Endodermal cell (in vitro differentiated cells): ENCODE results near the gene SLC9A5. TPM values are rescaled to one million over a fixed set of nuclear protein-coding genes. Genes with fewer than 3 reads are reported as not detected.

ENCODE experiments used
- DNase-seq: peaks from one replicate; pipeline ENCODE4 v3.0.0-alpha.2; 2017
- H3K27ac ChIP-seq: 2 replicates; pipeline ENCODE4 v1.5.1; 2013; ENCODE audit warnings: mild to moderate bottlenecking, low read depth, low read length, moderate library complexity
- H3K27me3 ChIP-seq: 2 replicates; pipeline ENCODE4 v1.6.1; 2013; ENCODE audit warnings: mild to moderate bottlenecking, low read length, moderate library complexity; ENCODE audit not compliant: insufficient read depth, control insufficient read depth, poor library complexity, severe bottlenecking
- H3K36me3 ChIP-seq: 2 replicates; pipeline ENCODE4 v1.7.0; 2013; ENCODE audit warnings: mild to moderate bottlenecking, low read length, moderate library complexity; ENCODE audit not compliant: control insufficient read depth, insufficient read depth
- H3K4me1 ChIP-seq: one replicate; pipeline ENCODE4 v1.7.0; 2013; ENCODE audit warnings: low read length; ENCODE audit not compliant: control insufficient read depth, insufficient read depth
- H3K4me3 ChIP-seq: 2 replicates; pipeline ENCODE4 v1.5.1; 2013; ENCODE audit warnings: mild to moderate bottlenecking, low read length, moderate library complexity
- H3K9ac ChIP-seq: 2 replicates; pipeline ENCODE4 v1.6.1; 2013; ENCODE audit warnings: mild to moderate bottlenecking, low read length, moderate library complexity; ENCODE audit not compliant: poor library complexity, severe bottlenecking; ENCODE audit errors: extremely low read depth
- H3K9me3 ChIP-seq: 2 replicates; pipeline ENCODE4 v1.6.1; 2013; ENCODE audit warnings: mild to moderate bottlenecking, low read length, moderate library complexity; ENCODE audit not compliant: control insufficient read depth
- H3K27ac Mint-ChIP-seq: 2 replicates; pipeline ENCODE4 v1.8.0; 2020; ENCODE audit warnings: mixed read lengths
- H3K27me3 Mint-ChIP-seq: 2 replicates; pipeline ENCODE4 v1.8.0; 2021; ENCODE audit warnings: mild to moderate bottlenecking, mixed read lengths; ENCODE audit not compliant: insufficient read depth
- H3K36me3 Mint-ChIP-seq: 2 replicates; pipeline ENCODE4 v1.8.0; 2020; ENCODE audit warnings: low read depth, mixed read lengths
- H3K4me1 Mint-ChIP-seq: 2 replicates; pipeline ENCODE4 v1.8.0; 2020; ENCODE audit warnings: mixed read lengths
- H3K4me3 Mint-ChIP-seq: 2 replicates; pipeline ENCODE4 v1.8.0; 2020; ENCODE audit warnings: mild to moderate bottlenecking, moderate library complexity, mixed read lengths
- H3K9me3 Mint-ChIP-seq: 2 replicates; pipeline ENCODE4 v1.8.0; 2020; ENCODE audit warnings: mild to moderate bottlenecking, mixed read lengths
- WGBS, 2 experiments: methylation state at CpG; one replicate each; pipeline versions ENCODE4 v1.1.5 to v1.1.7; 2013; ENCODE audit warnings: missing lambda C conversion rate in 2 of 2, mixed read lengths in 1 of 2; ENCODE audit not compliant: insufficient coverage in 1 of 2, insufficient read length in 1 of 2; 5-methylcytosine and 5-hydroxymethylcytosine counted together
- total RNA-seq, 2 donors: library from RNA; stranded (reverse); fragmentation: NEBNext Ultra II Directional in 1 of 2; extraction: Animal tissue kit (Norgen Biotek cat#: 25700) in 1 of 2; gene quantifications; 2 replicates in 1 of 2; 3 replicates in 1 of 2; pipeline ENCODE4 v1.2.1, GENCODE V29; 2021
- TF ChIP-seq, protein P1 (sequence below): fragments of 200-600 bp; sonication (generic); conservative IDR thresholded peaks from 2 replicates; pipeline ENCODE4 v1.5.0; 2021; ENCODE audit warnings: antibody characterized with exemption, mild to moderate bottlenecking

The SLC9A5 gene
- total RNA-seq, 2 donors from 2014 or later, result 8.9 to 9.0 TPM

DNA sequence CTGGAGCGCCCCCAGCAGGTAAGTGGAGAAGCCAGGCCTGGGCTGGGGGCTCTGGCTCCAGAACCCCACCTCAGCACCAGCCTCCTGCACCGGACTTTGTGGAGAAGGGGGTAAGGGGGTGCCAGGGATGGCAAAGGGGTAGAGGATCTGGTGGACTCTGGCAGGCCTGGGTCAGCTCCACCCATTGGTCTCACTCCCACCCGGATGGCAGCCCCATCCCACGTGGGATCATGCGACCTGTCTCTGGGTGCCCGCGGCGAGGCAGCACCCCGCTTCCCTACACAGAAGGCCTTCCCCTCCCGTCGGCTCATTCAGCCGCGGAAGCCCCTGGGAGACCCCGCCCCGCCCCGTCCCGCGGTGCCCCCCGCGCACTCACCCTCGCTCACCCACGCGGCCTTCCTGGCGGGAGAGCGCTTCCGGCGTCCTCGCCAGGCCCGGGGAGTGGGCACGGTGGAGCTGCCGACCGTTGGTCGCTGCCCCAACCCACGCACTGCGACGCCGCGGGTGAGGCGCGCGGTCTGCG is 30.1 kb downstream of the SLC9A5 start:
- Histone ChIP-seq H3K27me3 (no peaks in the 10 kb centered on the region), H3K27ac (no peak overlapping the region), H3K9me3 (no peaks in the 10 kb centered on the region), H3K4me3 (peak overlapping the region; percentile 70), H3K9ac (no peak overlapping the region), H3K36me3 (peaks cover 6% of the 10 kb centered on the region), H3K4me1 (no peaks in the 10 kb centered on the region)
- Mint-ChIP-seq H3K27ac (no peak overlapping the region), H3K4me3 (peak overlapping the region; percentile 61), H3K36me3 (peaks cover 5% of the 10 kb centered on the region), H3K9me3 (no peaks in the 10 kb centered on the region), H3K27me3 (no peaks in the 10 kb centered on the region), H3K4me1 (peaks cover 6% of the 10 kb centered on the region)
- TF ChIP-seq, protein P1, sequence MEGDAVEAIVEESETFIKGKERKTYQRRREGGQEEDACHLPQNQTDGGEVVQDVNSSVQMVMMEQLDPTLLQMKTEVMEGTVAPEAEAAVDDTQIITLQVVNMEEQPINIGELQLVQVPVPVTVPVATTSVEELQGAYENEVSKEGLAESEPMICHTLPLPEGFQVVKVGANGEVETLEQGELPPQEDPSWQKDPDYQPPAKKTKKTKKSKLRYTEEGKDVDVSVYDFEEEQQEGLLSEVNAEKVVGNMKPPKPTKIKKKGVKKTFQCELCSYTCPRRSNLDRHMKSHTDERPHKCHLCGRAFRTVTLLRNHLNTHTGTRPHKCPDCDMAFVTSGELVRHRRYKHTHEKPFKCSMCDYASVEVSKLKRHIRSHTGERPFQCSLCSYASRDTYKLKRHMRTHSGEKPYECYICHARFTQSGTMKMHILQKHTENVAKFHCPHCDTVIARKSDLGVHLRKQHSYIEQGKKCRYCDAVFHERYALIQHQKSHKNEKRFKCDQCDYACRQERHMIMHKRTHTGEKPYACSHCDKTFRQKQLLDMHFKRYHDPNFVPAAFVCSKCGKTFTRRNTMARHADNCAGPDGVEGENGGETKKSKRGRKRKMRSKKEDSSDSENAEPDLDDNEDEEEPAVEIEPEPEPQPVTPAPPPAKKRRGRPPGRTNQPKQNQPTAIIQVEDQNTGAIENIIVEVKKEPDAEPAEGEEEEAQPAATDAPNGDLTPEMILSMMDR, result peak; percentile 59
- DNase-seq, result peak; percentile 73
- 13 to 26% methylated on average over 3 to 42 of the region's 42 CpGs for WGBS, 2 experiments

DNA sequence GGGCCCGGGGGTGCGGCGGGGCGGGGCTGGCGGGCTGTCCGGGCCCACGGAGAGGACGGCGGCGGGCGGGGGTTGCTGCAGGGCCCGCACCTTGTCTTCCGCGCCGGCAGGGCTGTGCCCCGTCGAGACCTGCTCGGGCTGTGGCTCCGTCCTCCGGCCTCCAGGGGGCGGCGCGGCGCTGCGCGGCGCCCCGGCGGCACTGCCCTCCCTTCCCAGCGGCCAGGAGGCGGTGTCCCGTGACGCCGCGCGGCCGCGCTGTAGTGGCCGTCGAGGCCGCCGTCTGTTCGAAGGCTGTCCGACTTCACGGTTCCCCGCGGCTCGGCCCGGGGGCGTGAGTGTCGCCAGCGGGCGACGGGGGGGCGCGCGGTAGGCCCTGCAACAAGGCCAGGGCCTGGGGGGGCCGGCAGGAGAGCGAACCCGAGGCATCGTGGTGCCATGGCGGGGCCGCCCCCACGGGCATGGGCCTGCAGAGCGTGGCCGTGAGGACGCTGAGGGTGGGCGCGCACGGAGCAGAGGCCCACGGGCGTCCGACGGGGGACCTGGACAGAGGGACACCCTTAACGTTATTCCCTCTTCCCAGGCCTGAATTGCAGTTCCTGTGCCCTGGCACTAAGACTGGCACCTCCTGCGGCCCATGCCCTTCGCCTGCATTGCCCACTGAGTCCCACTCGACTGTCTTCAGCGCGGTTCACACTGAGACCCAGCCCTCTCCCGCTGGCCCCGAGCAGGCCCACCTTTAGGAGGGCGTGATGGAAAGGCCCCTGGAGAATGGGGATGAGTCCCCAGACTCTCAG is 30.7 kb downstream of the SLC9A5 start, which contains the start of gene PLEKHG4:
Gene PLEKHG4 (plus strand): TSS at position 237 of the 794 bp plus-strand sequence. CDS start 513 bp downstream, at position 750.
- WGBS, 2 experiments, result 41 to 55% methylated on average over 30 to 83 of the region's 83 CpGs
- Histone ChIP-seq H3K9ac (no peak within 1 kb of the TSS), H3K36me3 (peaks cover 6% of the 10 kb centered on the region), H3K4me3 (peak within 1 kb of the TSS; percentile 70), H3K9me3 (no peaks in the 10 kb centered on the region), H3K27me3 (no peaks in the 10 kb centered on the region), H3K4me1 (no peaks in the 10 kb centered on the region), H3K27ac (no peak within 1 kb of the TSS)
- Mint-ChIP-seq H3K4me1 (peaks cover 6% of the 10 kb centered on the region), H3K27ac (no peak within 1 kb of the TSS), H3K9me3 (no peaks in the 10 kb centered on the region), H3K27me3 (no peaks in the 10 kb centered on the region), H3K36me3 (peaks cover 5% of the 10 kb centered on the region), H3K4me3 (peak within 1 kb of the TSS; percentile 61)
- TF ChIP-seq, protein P1, result peak; percentile 84
- DNase-seq, result peak; percentile 90

DNA sequence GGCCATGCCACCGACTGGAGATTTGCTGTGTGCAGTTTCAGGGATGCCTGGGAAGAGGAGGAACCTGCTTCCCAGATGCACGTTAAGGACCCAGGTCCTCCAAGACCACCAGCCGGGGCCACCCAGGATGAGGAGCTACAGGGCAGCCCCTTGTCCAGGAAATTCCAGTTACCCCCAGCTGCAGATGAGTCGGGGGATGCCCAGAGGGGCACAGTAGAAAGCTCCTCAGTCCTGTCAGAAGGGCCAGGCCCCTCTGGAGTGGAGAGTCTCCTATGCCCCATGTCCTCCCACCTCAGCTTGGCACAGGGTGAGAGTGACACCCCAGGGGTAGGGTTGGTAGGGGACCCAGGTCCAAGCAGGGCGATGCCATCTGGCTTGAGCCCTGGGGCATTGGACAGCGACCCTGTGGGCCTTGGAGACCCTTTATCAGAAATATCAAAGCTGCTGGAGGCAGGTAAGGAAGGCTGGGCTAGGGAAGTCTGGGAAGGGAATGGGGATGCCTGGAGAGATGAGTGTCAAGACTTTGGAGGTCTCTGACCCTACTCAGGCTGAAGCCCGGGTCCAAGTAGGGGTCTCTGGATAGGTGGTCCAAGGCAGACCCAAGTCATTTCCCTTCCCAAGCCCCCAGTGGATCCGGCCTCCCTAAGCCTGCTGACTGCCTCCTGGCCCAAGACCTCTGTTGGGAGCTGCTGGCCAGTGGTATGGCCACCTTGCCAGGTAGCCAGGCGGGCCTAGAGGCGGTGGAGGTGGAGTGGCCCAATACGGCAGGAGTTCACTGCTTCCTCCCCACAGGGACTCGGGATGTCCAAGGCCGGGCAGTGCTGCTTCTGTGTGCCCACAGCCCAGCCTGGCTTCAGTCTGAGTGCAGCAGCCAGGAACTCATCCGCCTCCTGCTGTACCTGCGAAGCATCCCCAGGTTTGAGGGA is 31.6 kb downstream of the SLC9A5 start:
- H3K27me3 ChIP-seq, result no peaks in the 10 kb centered on the region
- Mint-ChIP-seq H3K4me3 (no peak overlapping the region), H3K9me3 (no peaks in the 10 kb centered on the region), H3K36me3 (peaks cover 5% of the 10 kb centered on the region), H3K27ac (no peak overlapping the region), H3K27me3 (no peaks in the 10 kb centered on the region), H3K4me1 (peaks cover 5% of the 10 kb centered on the region)
- H3K4me3 ChIP-seq, result no peak overlapping the region
- no peaks in the 10 kb centered on the region for H3K9me3 ChIP-seq
- H3K27ac ChIP-seq, result no peak overlapping the region
- no peaks in the 10 kb centered on the region for H3K4me1 ChIP-seq
- DNase-seq, result no peak
- H3K36me3 ChIP-seq, result peaks cover 6% of the 10 kb centered on the region
- WGBS, 2 experiments, result 92 to 94% methylated on average over 10 to 15 of the region's 15 CpGs
- TF ChIP-seq, protein P1, result no peak
- no peak overlapping the region for H3K9ac ChIP-seq
